ENCODE results near the gene NPAS3.

DNA sequence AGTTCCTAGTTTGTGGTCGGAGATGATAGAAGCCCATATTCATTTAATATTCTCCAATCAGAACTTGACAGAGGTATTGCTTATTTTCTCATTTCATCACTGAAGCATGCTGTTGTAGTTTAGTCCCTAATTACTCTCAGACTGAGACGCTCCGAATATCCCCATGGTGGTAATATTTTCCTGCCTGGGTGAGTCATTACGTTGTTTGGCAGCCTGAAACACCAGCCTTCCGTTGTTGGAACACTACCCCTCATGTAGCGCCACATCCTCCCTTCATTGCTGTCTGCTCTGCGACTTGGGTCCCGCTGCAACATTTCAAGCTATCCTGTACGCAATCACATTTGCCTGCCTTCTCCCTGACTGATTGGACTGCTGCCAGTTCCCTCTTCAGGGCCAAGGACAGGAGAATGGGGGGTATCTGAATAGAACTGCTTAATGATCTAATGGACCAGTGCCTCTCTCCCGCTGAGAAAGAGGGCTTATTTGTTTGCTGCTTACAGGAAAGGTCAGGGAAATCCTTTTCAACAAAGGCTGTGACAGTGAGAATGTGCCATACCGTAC, 369.1 kb downstream of the NPAS3 start:
- TF ChIP-seq, protein P1, sequence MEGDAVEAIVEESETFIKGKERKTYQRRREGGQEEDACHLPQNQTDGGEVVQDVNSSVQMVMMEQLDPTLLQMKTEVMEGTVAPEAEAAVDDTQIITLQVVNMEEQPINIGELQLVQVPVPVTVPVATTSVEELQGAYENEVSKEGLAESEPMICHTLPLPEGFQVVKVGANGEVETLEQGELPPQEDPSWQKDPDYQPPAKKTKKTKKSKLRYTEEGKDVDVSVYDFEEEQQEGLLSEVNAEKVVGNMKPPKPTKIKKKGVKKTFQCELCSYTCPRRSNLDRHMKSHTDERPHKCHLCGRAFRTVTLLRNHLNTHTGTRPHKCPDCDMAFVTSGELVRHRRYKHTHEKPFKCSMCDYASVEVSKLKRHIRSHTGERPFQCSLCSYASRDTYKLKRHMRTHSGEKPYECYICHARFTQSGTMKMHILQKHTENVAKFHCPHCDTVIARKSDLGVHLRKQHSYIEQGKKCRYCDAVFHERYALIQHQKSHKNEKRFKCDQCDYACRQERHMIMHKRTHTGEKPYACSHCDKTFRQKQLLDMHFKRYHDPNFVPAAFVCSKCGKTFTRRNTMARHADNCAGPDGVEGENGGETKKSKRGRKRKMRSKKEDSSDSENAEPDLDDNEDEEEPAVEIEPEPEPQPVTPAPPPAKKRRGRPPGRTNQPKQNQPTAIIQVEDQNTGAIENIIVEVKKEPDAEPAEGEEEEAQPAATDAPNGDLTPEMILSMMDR (IDR thresholded peaks at IDR 0.05), result no peak
- TF ChIP-seq POLR2AphosphoS5 (IDR thresholded peaks at IDR 0.05), result no peak
- TF ChIP-seq POLR2A (IDR thresholded peaks at IDR 0.05), result no peak

Data from sigmoid colon (tissue), 4 donors.